Cardiac muscle cell (in vitro differentiated cells and primary cell): ENCODE data around the gene STYXL2. TPM values are rescaled to one million over a fixed set of nuclear protein-coding genes. Genes with fewer than 3 reads are reported as not detected.

Source experiments
- DNase-seq, 2 donors: peaks; one replicate each; pipeline versions ENCODE4 v3.0.0 to v3.0.0-alpha.2; 2010 to 2017; ENCODE audit warnings: low read depth in 1 of 2, low spot score in 1 of 2
- H3K27ac ChIP-seq: fragments of 200-600 bp; sonication (generic); 2 replicates; pipeline ENCODE4 v1.5.1; 2016
- H3K27me3 ChIP-seq: fragments of 200-600 bp; sonication (generic); 2 replicates; pipeline ENCODE4 v1.6.0; 2016; ENCODE audit warnings: control low read depth
- H3K36me3 ChIP-seq: fragments of 200-600 bp; sonication (generic); 2 replicates; pipeline ENCODE4 v1.5.1; 2016; ENCODE audit warnings: control low read depth
- H3K4me1 ChIP-seq: fragments of 200-600 bp; sonication (generic); 2 replicates; pipeline ENCODE4 v1.8.1; 2017; ENCODE audit warnings: low read depth, mild to moderate bottlenecking, mixed run types
- H3K4me3 ChIP-seq: fragments of 200-600 bp; sonication (generic); 2 replicates; pipeline ENCODE4 v1.5.1; 2016; ENCODE audit warnings: mild to moderate bottlenecking
- H3K9me3 ChIP-seq: fragments of 200-600 bp; sonication (generic); 2 replicates; pipeline ENCODE4 v1.5.1; 2017; ENCODE audit warnings: low read depth, mild to moderate bottlenecking, control low read depth
- polyA plus RNA-seq: library from polyadenylated mRNA; unstranded; fragments of >200 nt; fragmentation: Nextera tagmentation; extraction: Ambion mirVana; gene quantifications from 2 replicates; pipeline ENCODE4 v1.2.1, GENCODE V29; 2016
- total RNA-seq: library from RNA; depleted of rRNA; stranded (reverse); fragments of >200 nt; gene quantifications from 2 replicates; pipeline ENCODE4 v1.2.3, GENCODE V29; 2016
- TF ChIP-seq, protein P1 (sequence below): IDR thresholded peaks from 2 replicates; pipeline ENCODE4 v1.5.1; 2012; ENCODE audit warnings: low read depth, mild to moderate bottlenecking, low read length

Gene STYXL2
- total and polyA plus RNA-seq, 2 experiments from 2014 or later, result 43.0 to 52.1 TPM

DNA sequence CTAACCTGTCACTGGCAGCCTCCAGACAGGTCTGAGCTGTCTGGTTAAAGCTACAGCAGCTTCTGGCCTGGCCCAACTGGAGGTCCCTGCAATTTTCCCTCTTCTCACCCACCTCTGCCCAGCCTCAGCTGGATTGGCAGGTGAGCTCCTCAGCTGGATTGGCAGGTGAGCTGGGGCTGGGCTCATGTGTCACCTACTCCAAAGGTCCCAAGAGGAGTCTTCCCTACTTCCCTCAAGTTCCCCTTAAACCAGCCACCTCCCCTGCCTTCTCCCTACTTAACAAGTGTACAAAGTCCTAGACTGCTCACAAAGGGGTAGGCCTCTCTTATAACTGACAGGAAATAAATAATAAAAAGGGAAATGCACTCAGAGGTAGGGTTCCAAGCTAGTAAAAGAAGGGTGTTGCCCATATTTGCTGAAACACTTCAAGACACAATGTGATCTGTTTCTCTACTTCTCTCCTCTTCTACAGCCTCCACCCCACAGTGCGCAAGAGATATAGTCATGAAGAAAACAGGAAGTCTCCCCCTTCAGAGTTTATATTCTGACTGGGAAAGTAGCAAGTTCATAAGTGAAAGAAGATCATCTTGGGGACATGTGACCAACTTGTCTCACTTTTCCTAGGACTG, 3.4 kb upstream of the STYXL2 start, which contains the start of gene GPA33:
Gene GPA33, minus strand, starts transcription at position 64 of the 629 bp plus-strand sequence. CDS start 90 bp downstream, outside the sequence.
- Histone ChIP-seq H3K27me3 (no peaks in the 10 kb centered on the region), H3K9me3 (no peaks in the 10 kb centered on the region), H3K36me3 (no peaks in the 10 kb centered on the region), H3K4me1 (peaks cover 30% of the 10 kb centered on the region), H3K27ac (no peak within 1 kb of the TSS), H3K4me3 (no peak within 1 kb of the TSS)
- TF ChIP-seq, protein P1, sequence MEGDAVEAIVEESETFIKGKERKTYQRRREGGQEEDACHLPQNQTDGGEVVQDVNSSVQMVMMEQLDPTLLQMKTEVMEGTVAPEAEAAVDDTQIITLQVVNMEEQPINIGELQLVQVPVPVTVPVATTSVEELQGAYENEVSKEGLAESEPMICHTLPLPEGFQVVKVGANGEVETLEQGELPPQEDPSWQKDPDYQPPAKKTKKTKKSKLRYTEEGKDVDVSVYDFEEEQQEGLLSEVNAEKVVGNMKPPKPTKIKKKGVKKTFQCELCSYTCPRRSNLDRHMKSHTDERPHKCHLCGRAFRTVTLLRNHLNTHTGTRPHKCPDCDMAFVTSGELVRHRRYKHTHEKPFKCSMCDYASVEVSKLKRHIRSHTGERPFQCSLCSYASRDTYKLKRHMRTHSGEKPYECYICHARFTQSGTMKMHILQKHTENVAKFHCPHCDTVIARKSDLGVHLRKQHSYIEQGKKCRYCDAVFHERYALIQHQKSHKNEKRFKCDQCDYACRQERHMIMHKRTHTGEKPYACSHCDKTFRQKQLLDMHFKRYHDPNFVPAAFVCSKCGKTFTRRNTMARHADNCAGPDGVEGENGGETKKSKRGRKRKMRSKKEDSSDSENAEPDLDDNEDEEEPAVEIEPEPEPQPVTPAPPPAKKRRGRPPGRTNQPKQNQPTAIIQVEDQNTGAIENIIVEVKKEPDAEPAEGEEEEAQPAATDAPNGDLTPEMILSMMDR, result no peak
- DNase-seq, result no peak

DNA sequence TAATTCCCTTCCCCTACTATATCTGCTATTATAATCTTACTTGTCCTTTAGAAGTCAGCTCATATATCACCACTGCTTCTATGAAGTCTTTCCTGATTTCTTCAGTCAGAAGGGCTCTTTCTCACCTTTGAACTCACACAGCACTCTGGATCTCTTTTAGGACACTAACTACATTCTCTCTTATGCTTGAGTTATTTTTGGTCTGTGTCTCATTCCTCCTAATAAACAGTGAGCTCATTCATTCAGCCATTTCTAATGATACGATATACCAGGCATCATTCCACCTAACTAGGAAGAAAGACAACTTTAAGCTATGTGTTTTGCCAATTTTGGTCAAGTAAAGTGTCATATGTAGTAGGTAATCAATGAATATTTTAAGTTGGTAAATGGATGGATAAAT, 1.2 kb upstream of the STYXL2 start:
- TF ChIP-seq, protein P1, result no peak
- peaks cover 32% of the 10 kb centered on the region for H3K4me1 ChIP-seq
- no peaks in the 10 kb centered on the region for H3K27me3 ChIP-seq
- H3K4me3 ChIP-seq, result no peak overlapping the region
- DNase-seq, result no peak
- H3K36me3 ChIP-seq, result no peaks in the 10 kb centered on the region
- H3K27ac ChIP-seq, result peak overlapping the region; percentile 88
- no peaks in the 10 kb centered on the region for H3K9me3 ChIP-seq

DNA sequence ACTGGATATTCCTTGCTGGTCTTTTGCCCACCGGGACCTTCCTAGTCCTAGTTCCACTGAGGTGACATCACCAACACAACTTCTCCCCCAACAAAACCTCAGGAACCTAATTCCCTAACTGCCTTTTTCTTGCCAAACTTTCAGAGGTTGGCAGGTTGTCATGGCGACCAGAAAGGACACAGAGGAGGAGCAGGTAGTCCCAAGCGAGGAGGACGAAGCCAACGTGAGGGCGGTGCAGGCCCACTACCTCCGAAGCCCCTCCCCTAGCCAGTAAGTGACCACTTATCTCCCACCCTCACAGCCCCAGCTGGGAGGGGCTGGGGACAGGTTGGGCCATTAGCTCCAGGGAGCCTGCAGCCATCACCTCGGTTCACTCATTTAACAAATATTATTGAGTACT, 815 bp downstream of the STYXL2 start:
- H3K36me3 ChIP-seq, result peaks cover 6% of the 10 kb centered on the region
- no peak for DNase-seq
- TF ChIP-seq, protein P1, result no peak
- H3K4me1 ChIP-seq, result peaks cover 32% of the 10 kb centered on the region
- peak overlapping the region; percentile 88 for H3K27ac ChIP-seq
- H3K4me3 ChIP-seq, result peak overlapping the region; percentile 29
- H3K9me3 ChIP-seq, result no peaks in the 10 kb centered on the region
- no peaks in the 10 kb centered on the region for H3K27me3 ChIP-seq

DNA sequence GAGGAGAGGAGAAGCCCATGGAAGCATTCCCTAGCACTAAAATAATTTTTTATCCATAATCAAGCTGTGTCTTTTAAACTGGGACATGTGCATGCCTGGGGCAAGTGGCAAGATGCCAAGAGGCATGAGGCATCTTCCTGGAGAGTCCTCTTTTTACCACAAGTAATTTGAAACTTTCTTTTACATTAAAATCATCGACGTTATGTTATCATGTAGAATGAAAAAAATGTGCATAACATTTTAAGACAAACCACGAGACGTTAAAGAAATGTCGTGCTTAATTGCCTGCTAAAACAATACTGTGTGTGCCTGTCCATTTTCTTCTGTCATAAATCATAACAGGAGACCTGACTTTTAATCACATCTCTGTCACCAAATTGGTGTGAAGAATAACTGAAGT, 1.5 kb downstream of the STYXL2 start:
- H3K4me1 ChIP-seq, result peaks cover 32% of the 10 kb centered on the region
- no peak overlapping the region for H3K27ac ChIP-seq
- H3K27me3 ChIP-seq, result no peaks in the 10 kb centered on the region
- peak in 1 of 2 donors; percentile 24 for DNase-seq
- H3K9me3 ChIP-seq, result no peaks in the 10 kb centered on the region
- peak overlapping the region; percentile 29 for H3K4me3 ChIP-seq
- TF ChIP-seq, protein P1, result no peak
- H3K36me3 ChIP-seq, result peaks cover 6% of the 10 kb centered on the region

DNA sequence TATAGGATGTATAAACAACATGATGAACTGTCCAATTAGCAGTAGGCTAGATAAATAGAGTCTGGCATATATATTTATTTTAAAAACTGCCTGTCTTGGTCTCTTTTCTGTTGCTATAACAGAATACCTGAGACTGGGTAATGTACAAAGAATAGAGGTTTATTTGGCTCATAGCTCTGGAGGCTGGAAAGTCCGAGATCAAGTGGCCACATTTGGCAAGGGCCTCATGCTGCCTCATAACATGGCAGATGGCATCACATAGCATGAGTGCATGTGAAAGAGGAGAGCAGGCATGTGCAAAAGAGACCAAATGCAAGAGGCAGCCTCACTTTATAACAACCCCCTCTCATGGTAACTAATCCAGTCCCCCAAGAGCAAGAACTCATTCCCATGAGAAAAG, 6.0 kb downstream of the STYXL2 start:
- no peak overlapping the region for H3K27ac ChIP-seq
- H3K4me1 ChIP-seq, result peaks cover 7% of the 10 kb centered on the region
- H3K4me3 ChIP-seq, result no peak overlapping the region
- no peak for DNase-seq
- TF ChIP-seq, protein P1, result no peak
- H3K27me3 ChIP-seq, result no peaks in the 10 kb centered on the region
- no peaks in the 10 kb centered on the region for H3K9me3 ChIP-seq
- peaks cover 6% of the 10 kb centered on the region for H3K36me3 ChIP-seq
